KOPT-K1 (cell line): ENCODE measurements around the gene FSTL5.

Source experiments
- H3K27ac ChIP-seq: fragments of 200-600 bp; sonication (generic); 2 replicates; pipeline ENCODE4 v1.5.1; 2016; ENCODE audit warnings: antibody characterized with exemption, mild to moderate bottlenecking, low read depth, low read length; ENCODE audit not compliant: poor library complexity, severe bottlenecking
- H3K36me3 ChIP-seq: fragments of 200-600 bp; sonication (generic); 2 replicates; pipeline ENCODE4 v1.5.1; 2017; ENCODE audit warnings: antibody characterized with exemption, mild to moderate bottlenecking, low read length, moderate library complexity; ENCODE audit not compliant: insufficient read depth
- H3K9me3 ChIP-seq: fragments of 200-600 bp; sonication (generic); 2 replicates; pipeline ENCODE4 v1.5.1; 2017; ENCODE audit warnings: antibody characterized with exemption, low read length, mild to moderate bottlenecking; ENCODE audit not compliant: insufficient read depth, poor library complexity, severe bottlenecking

Gene FSTL5

DNA sequence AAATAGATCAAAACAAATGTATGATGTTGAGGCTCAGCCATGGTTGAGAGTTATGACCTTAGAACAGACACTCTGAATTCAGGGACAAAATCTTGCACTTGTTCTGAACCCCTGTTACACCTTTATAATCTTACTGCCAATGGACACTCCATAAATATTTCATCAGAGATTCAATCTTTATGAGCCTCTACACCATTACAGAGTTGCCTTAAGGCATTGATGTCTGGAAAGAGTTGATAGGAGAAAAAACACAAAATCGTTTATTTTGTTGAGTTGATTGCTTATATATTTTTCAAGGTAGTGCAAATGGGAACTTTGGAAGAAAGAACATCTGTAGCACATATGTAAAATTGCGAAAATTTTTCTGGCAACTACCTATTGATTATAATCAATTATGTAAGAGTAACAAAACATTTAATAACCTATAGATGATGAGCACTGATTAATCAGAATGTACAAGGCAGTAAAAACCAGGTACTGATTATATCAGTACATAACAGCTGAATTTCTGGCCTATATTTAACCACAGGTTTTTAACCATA is 568.5 kb downstream of the FSTL5 start:
- Histone ChIP-seq H3K27ac (no peak overlapping the region), H3K9me3 (no peaks in the 10 kb centered on the region), H3K36me3 (no peaks in the 10 kb centered on the region)

DNA sequence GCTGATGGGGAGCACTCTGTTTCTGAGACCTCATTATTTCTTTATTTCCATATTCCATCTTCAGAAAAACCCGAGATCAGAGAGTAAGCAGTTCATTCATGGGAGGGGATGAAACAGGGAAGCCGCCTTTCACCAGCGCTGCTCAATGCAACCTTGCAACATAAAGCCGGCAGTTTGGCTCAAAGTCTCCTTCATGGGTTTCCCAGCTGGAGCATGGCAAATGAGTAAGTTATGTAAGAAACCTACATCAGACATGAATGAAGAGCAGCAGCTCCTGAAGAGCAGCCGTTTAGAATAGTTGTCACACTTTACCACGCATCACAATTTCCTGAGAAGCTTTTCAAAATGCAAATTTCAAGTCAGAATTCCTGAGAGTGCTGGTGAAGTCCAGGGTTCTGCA is 578.8 kb downstream of the FSTL5 start:
- H3K36me3 ChIP-seq: no peaks in the 10 kb centered on the region

DNA sequence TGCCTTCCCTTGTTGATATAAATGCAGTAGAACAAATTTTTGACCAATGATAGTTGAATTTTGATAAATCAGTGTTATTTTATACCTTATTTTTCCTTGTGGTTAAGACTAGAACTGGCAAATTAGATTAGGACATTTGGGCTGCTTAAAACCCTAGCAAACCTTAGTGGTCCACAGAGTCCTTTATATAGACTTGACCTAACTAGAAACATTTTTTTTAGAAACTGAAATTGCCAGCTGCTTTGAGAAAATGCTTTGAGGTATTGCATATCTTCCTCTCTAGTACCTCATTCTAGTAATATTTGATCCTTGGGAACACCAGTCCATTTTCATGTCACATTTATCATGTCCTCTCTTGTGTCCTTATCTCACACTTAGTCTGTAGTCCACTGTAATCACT is 580.3 kb downstream of the FSTL5 start:
- Histone ChIP-seq H3K36me3 (no peaks in the 10 kb centered on the region), H3K27ac (no peak overlapping the region), H3K9me3 (no peaks in the 10 kb centered on the region)

More for the DNA sequence above, 578.8 kb downstream of the FSTL5 start:
- Histone ChIP-seq H3K27ac (no peak overlapping the region), H3K9me3 (no peaks in the 10 kb centered on the region)

DNA sequence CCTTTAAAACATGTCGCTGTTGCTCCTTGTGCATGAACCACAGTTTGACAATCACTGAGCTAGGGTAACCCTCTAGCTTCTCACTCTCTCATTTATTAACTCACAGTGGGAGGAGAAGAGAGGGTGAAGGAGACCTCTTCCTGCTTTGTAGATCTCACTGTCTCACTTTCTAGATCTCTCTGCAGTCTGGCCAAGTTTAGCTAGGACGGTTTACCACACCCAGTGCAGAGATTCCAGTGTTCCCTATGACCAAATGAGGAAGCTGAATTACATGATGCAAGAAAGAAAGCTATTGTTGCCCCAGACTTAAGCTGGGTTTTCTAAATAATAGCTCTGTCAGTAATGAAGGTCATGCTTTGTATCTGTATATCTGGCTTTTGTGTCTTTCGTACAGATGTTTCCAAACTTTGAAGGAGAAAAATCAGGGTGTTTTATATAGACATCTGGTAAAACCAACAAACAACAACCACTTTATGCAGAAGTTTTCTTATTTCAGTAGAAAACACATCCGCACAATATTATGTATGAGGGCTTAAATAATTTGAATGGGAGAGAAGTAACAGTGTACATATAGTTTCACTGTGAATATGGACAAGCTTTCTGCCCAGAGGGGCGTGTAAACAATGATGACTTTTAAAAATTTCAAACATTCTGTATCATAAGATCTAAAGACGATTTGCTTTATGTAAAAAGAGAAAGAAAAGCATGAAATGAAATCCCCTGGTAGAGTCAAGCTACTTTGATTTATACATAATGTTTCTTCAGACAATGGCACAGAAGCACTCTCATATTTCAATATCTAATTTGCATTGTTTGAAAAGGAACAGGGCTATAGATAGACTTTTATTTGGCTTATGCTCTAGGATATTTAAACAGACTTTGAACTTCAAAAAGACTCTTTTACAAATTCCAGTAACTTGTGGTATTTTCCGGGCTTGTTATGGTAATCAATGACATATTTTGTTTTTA is 582.3 kb downstream of the FSTL5 start:
- Histone ChIP-seq H3K9me3 (no peaks in the 10 kb centered on the region), H3K27ac (no peak overlapping the region), H3K36me3 (no peaks in the 10 kb centered on the region)

DNA sequence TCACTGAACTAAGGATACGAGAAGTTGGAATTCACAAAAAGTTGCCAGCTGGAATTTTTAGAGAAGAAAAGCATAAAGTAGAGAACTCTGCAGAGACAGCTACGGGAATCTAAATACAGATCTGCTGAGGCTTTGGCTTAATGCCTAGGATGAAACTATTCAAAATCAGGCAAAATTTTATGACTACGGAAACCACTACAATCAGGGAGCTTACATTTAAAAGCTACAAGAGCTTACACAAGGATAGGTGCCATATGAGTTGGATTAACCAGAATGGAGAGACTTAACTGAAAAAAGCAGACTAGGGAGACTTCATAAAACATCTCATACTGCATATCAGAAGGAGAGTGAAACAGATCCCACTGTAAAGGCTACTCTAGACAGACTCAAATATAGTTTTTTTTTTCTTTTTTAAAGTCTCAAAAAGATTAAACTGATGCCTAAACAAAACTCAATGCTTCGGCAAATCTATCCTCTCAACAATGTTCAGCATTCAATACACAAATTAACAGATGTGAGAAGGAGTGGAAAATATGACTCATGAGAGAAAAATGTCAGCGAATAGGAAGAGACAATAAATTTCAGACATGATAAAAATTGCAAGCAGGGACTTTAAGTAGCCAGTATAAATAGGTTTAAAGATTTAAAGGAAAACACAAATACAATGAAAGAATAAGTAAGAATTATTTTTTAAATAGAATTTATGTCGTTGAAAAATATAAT is 586.1 kb downstream of the FSTL5 start:
- Histone ChIP-seq H3K36me3 (no peaks in the 10 kb centered on the region), H3K27ac (no peak overlapping the region), H3K9me3 (no peaks in the 10 kb centered on the region)

DNA sequence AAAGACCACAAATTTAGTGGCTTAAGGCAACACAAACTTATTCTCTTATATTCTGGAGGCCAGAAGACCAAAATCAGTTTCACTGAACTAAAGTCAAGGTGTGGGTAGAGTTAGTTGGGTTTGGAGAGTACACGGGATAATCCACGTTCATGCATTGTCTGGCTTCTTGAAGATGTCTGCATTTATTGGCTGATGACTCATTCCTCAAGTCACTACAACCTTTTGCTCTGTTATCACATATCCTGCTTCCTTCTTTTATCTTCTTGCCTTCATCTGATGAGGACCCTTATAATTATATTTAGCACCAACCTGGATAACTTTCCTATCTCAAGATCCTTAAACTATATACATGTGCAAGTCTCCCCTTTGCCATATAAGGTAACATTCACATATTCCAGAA is 590.0 kb downstream of the FSTL5 start:
- no peaks in the 10 kb centered on the region for H3K36me3 ChIP-seq
- no peak overlapping the region for H3K27ac ChIP-seq
- no peaks in the 10 kb centered on the region for H3K9me3 ChIP-seq

DNA sequence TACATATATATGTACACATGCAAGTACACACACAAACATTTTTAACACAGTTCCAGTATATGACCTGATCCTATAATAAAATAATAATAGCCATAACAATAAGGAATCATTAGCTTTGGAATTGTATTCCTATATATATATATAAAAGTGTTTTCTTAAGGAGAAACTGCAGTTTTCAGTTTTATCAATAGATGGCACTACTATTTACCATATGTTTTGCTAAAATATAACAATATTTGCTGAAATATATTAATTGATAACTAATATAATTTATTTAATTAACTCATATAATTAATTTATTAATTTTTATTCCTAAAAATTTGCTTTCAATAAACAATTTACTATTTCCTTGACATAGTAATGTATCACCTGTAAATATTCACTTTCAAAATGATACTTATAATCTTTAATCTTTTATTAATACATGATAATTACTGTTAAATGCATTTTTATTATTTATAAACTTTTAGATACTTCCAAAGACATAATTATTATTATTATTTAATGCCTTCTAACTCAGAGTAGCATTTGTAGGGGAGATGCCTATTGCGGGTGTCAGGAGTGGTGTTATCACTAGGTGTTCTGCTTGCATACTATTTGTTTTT is 599.5 kb downstream of the FSTL5 start:
- Histone ChIP-seq H3K9me3 (no peaks in the 10 kb centered on the region), H3K36me3 (no peaks in the 10 kb centered on the region), H3K27ac (no peak overlapping the region)

DNA sequence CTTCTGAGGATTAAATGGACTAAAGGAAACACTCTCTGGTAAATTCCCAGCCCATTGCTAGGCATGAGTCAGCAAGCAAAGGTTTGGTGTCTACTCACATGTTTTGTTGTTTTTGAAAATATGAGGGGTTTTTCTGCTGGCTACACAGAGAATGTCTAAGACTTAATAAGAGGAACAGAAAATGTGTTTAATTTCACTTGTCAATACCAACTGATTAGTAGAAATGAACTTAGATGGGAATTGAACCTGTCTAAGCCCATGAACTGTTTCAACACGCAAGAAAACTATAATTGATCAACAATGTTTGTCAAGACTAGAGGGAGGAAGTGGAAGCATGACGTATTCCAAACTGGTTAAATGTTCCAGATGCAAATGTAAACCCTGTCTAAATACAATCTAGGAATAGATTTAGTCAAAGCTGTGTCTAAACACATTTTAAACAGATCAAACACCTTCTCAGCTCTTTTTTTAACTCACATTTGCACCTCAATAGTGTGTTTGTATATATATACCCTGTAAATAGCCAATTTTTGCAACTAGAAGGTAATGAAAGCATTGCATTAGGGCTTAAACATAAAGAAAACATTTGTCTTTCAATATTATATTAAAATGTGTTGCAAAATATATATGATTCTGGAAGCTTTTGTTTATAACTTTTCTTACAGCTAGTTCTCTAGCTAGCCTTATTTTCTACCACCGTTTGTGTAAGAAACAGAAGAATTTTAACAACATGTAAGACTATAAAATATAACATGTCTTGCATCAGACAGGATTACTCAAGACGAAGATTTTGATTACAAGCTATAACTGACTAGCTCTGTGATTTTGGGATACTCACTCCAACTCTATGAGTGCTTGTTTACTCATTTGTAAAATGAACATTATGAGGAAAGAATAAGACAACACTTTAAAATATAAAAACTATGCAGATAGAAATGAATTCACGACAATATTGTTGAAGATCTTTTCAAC is 607.8 kb downstream of the FSTL5 start:
- H3K27ac ChIP-seq: no peak overlapping the region

DNA sequence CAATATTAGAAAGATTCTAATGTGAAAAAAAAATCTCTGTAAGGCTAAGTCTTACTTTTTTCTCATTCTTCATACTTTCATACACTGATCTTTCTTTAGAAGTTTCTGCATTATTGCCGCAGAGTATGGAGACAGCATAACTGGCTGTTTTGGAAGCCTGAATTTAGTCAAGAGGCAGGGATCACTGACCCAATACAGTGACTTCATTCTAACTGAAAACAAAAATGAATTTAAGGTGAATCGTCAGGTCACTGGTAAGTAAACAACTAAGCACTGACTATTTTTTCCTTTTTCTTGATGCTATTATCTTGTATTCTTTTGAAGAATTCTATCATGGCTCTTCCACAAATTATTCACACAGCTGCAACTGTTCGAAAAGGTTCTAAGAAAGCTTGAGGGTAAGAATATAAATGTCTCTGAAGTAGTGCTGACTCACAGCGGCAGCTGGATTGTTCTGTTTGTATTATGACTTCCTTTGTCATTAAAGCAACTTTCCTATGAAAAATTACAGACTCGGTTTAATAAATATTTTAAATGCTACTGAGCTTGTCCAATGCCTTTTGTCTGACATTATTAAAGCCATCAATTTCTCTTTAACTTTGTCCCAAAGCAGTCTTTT is 609.3 kb downstream of the FSTL5 start:
- H3K36me3 ChIP-seq: no peaks in the 10 kb centered on the region
- H3K9me3 ChIP-seq: no peaks in the 10 kb centered on the region
- H3K27ac ChIP-seq: no peak overlapping the region

More for the DNA sequence above, 607.8 kb downstream of the FSTL5 start:
- H3K9me3 ChIP-seq: no peaks in the 10 kb centered on the region
- H3K36me3 ChIP-seq: no peaks in the 10 kb centered on the region

DNA sequence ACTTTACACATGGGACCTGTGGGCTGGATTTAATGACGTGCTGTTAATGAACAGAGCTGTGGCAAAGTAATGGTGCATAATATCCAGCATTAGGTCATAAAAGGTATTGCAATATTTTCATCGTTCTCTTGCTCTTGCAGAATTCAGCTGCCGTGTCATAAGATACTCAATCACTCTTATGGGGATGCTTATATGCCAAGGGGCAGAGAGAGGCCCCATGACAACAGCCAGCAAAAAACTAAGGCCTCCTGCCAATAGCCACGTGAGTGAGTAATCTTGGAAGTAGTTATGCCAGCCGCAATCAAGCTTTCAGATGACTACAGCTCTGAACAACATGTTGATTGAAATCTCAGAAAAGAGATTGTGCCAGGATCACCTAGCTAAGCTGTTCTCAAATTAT is 616.9 kb downstream of the FSTL5 start:
- Histone ChIP-seq H3K27ac (no peak overlapping the region), H3K9me3 (no peaks in the 10 kb centered on the region), H3K36me3 (no peaks in the 10 kb centered on the region)

DNA sequence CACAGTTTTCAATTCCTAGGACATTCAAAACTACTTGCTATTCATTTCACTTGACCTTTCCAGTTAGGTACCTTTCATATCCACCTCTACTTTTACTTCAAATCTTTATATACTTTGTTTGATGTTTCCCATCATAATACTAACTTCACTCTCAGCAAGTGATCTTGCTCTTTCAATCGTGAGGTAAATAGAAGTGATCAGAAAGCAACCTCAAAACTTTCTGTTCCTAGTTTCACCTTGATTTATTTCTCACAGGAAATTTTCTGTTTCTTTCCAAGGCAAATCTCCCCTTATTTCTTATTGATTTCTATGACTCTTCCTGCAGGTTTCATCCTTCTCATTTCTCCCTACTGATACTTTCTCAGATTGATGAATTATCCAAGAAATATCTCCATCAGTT is 623.5 kb downstream of the FSTL5 start:
- no peaks in the 10 kb centered on the region for H3K36me3 ChIP-seq
- no peaks in the 10 kb centered on the region for H3K9me3 ChIP-seq
- H3K27ac ChIP-seq: no peak overlapping the region

DNA sequence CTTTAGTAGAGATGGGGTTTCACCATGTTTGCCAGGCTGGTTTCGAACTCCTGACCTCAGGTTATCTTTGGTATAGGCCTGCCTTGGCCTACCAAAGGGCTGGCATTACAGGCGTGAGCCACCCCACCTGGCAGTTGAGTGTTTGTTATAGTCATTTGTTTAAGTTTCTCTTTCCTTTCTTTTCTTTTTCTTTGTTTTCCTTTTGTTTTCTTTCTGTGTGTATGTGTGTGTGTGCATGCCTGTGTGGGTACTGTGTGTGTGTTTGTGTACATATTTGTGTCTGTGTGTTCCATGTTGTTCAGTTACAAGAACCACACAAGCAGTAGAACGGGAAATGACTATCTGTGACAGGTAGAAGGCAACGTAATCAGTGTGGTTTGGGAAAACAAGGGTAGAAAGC is 624.9 kb downstream of the FSTL5 start:
- Histone ChIP-seq H3K36me3 (no peaks in the 10 kb centered on the region), H3K27ac (no peak overlapping the region), H3K9me3 (no peaks in the 10 kb centered on the region)

DNA sequence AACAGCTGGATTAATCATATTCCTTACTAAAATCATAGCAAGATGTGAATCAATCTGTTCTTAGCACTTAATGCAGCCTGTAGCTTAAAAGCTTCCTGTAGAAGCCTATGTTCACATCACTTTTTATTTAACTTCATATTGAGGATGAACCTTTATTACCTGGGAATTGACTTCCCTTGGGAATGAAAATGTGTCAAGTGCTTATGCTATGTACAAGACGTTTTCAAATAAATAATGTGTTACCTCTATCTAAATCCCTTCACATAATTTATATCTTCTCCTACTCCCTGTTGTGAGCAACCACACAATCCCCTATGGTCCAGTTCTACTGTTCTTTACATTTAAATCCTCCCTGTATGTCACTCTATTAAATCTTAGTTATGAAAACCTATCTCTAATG is 633.1 kb downstream of the FSTL5 start:
- no peaks in the 10 kb centered on the region for H3K9me3 ChIP-seq
- H3K27ac ChIP-seq: no peak overlapping the region
- H3K36me3 ChIP-seq: no peaks in the 10 kb centered on the region

DNA sequence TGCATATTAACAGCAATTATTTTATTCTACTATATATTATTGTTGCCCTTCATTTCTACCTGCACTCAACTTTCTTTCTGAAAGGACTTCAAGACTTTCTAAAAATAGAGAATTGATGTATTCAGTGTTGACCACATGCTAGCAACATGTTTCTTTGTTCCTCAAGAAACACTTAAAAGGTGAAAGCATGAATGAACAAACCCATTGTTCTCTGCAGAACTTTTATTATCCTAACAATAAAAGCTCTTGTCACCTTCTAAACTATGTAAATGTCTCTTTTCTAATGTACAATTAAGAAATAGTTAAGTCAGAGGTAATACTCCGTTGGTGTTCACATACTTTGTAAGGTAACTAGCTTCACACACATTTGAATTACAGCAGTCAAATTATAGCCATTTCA is 638.7 kb downstream of the FSTL5 start:
- no peak overlapping the region for H3K27ac ChIP-seq

More for the DNA sequence above, 638.7 kb downstream of the FSTL5 start:
- H3K36me3 ChIP-seq: no peaks in the 10 kb centered on the region
- H3K9me3 ChIP-seq: no peaks in the 10 kb centered on the region
